Measurements from ENCODE around the gene SND1.

The SND1 gene

DNA sequence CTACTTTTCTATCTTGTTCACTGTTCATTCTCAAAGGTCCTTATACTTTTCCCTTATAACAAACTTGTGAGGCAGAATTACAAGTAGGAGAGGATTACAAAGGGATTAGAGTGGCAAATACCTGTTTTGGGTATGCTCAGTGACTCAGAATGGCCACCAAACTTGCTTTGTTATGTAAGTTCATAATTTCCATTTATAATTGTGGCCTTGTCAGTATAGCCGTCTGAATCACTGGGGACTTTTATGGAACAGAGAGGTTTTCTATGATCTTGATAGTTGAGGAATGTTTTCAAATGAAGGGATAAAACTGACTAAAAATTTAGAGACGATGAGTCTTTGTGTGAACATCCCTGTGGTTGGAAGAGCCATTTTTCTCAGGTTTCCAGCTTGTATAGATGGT lies 116.2 kb downstream of the SND1 start:
- no peak for DNase-seq (ENCODE audit: low spot score)

DNA sequence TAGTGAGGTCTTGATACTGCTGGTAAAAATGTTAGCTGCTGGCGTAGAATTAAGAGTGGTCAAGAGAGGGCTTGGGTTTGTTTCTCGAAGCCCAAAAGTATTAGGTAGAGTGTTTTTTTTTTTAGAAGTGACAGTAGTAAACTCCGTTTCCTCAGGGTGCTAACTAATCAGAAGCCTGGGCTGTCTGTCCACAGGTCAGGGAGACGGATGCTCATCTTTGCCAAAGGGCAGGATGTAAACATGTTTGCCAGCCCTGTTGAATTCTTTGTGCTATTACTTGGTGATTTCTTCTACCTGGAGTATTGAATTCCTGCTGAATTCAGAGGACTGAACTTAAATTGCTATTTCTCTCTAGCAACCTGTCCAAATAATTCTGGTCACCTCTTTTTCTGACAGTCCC lies 117.1 kb downstream of the SND1 start:
- no peak for DNase-seq (ENCODE audit: low spot score)

DNA sequence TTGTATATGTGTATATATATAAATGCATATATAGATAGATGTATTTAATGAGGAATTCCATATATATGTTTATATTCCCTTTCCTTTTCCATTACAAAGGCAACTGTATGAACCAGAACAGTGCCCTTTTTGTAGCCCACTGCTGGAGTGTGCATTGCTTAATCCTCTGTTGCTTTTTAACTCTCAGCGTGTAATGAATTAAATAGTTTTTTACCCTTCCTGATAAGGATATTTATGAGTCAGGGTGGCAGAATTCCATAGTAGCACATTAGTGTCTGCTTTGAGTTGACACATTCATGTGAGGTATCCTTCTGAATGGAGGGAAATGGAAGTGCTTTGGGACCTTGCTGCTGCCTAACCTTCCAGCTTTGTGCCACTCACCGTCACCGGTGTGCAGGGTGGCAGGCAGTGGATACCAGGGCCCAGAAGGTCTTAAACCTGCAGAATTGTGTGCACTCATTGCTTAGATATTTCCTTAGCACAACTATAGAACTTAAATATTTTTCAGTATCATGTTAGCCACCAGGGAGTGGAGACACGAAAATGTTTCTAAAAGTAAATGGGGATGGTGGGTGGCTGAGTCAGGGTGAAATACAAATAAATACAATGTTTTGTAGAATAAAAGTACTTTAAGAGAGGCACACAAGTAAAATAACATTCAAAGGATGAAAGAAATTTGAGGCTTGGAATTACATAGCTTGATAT lies 117.9 kb downstream of the SND1 start:
- DNase-seq (ENCODE audit: low spot score): no peak

DNA sequence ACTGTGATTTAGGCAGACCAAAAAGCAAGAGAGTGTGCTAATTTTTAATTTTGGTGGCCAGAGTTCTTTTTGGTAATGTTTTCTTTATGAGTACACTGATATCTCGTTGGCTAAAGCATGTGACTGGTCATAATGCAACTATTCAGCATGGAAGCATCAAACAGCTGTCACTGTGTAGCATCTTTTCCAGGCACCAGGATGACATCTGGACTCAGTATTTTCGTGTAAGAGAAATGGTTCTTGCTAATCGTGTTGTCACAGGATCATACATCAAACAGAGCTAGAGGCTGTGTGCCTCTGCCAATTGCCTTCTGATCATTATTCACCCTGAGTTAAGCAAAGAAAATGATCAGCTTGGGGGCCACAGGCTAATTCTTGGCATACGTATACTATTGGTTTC lies 118.9 kb downstream of the SND1 start:
- DNase-seq (ENCODE audit: low spot score): no peak

DNA sequence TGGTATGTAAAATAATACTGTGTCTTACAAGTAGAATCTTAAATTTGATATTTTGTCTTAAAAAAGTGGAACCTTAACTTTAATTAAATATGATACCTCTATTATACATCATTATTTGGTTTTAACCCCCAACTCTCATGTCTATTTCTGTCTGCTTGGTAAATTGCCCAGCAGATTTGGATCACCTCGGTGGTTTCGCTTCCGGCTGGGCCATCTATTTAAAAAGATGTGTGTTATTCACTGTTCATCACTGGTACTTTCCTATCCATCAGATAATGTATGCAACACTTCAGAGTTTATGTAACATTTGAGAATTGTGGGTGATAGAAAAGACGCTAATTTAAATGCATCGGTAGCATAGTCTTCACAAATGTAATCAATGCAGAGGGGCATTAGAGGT lies 119.7 kb downstream of the SND1 start:
- no peak for DNase-seq (ENCODE audit: low spot score)

DNA sequence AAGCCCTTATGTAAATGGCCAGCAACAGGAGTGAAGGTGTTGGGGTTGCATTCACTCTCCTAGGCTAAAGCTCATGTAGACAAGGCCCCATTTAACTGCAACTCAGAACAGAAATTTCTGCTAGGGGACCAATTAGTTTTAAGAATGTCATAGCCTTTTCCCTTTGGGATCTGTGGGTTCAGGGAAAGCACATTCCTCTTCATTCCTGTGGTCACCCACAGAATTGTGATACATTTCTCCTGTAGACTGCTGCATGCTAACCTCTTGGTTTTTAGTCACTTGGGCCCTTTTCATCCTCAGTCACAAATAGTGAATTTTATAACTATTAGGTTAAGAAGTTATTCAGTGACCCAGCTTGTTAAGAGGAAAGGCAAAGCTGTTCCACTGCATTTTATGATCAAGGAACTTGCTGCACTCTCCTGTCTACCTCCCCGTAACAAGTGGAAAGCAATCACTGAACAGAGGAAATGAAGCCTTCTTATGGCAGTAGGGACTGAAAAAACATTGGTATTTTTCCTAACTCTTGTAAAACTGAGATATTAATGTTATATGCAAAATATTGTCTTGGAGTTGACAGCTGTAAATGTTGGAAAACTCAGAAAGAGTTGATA lies 124.9 kb downstream of the SND1 start:
- no peak for DNase-seq (ENCODE audit: low spot score)

DNA sequence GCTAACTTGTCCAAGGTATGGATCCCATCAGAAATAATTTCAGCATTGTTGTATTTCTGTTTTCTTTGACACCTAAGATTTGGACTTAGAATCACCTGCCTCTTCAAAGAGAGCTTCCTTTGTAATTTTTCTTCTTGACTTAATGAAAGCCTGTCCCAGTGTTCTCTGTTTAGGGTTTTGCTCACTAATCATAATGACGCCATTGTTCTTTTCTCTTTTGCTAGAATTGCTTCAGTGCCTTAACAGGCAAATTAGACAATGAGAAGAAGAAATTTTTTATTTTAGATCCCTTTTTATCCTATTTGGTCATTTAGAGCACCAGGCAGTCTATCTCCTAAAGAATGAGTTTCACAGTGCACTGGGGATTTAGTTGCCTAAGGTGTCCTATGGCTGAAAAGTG lies 128.5 kb downstream of the SND1 start:
- no peak for DNase-seq (ENCODE audit: low spot score)

DNA sequence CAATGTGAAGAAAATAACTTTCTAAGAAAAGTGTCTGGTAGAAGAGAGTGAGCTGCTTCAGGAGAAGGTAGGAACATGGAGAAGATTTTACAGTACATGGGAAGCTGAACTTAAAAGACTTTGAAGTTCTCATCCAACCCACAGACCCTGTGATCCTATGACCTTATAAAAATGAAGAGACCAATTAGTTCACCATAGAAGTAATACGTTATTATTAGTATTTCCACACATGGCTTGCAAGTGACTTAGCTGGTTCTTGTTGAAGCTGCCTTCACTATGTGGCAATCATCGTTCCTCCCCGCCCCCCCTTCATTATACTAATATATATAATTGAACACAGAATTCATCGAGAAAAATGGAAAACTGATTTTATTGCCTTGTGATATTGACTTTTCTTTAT lies 129.1 kb downstream of the SND1 start:
- no peak for DNase-seq (ENCODE audit: low spot score)

DNA sequence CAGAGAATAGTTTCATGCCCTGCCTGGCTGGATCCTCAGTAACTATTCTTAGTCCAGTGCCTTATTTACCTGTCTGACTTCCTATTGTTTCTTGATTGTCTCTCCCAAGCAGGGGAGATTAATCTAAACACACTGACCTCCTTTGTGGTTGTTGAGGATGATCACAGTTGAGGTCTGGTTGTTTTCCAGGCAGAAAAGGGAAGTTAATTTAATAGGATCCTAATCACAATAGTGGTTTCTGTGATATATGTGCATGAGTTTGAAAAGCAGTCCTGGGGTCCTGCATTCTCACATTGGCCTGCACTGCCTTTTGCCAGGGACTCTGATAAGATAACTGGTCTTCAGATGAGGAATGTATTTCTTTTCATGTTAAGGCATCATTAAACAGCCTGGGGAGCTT lies 130.1 kb downstream of the SND1 start:
- no peak for DNase-seq (ENCODE audit: low spot score)

DNA sequence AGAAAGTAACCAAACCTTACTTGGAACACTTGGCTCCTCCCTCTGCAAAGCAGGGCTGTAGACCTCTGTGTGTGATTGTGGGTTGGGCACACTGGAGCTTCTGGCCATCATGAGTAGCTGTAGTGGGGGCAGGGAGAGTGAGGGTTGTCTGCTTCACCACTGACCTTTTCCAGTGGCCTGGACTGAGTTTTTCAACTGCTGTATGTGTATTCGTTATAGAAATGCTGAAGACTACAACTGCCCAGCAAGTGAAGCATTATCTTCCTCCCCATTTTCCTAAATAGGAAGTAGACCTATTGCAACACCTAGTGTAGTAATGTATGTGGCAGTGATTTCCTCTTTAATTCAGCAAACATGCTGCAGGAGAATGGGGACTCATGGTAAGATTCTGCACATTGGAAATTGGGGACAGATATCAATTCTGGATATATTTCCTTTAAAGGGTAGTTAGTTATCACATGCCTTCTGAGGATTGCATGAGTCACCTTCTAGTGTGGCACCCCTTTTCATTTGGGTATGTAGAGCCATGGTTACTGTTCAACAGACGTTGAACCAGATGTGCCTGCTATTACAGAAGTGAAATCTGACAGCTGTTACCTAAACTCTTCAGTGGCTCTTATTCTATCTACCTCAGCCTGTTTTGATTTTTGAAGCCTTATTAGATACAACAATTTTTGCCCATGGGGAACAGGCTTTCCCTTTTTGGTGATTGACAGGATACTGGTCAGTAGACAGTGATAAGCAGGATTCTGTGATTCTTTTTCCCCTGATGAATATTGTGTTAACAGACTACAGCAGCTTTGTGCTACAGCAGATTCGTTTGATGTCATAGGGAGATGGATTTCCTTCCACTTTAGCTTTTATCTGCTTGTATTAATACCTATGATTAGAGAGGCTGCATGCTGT lies 130.9 kb downstream of the SND1 start:
- DNase-seq (ENCODE audit: low spot score): no peak

DNA sequence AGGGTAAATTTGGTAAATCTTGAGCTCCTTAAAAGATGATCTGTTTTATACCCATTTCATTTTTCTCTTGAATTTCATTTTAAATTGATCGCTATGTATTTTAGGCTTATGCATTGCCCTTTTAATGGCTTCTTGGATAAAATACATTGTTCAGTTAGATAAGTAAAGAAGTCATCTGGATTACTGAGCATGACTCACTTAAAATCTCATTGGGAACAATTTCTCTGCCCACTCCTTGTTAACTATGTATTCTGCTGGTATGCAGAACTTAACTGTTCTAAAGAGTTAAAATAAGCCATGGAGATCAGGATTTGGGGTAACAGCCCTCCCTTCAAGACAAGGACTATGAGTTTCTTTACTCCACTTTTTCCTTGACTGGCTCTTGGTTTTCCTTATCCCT lies 134.2 kb downstream of the SND1 start:
- no peak for DNase-seq (ENCODE audit: low spot score)

DNA sequence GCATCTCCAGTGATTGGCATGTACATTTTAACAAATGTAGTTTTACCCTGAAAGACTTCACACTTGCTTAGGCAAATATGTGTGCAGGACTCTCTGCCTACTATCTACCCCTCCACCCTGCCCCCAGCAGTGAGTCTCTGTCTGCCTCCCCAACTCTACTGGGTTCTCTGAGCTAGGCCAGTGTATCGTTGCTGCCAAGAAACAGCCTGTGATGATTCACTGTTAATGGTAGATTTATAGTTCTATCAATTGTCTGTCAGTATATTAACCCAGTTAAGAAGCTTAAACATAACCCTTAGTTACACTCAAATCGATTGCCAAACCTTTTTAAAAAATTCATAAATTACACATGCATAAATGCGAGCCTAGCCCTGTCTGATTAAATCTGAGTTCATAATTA lies 137.0 kb downstream of the SND1 start:
- DNase-seq (ENCODE audit: low spot score): no peak

DNA sequence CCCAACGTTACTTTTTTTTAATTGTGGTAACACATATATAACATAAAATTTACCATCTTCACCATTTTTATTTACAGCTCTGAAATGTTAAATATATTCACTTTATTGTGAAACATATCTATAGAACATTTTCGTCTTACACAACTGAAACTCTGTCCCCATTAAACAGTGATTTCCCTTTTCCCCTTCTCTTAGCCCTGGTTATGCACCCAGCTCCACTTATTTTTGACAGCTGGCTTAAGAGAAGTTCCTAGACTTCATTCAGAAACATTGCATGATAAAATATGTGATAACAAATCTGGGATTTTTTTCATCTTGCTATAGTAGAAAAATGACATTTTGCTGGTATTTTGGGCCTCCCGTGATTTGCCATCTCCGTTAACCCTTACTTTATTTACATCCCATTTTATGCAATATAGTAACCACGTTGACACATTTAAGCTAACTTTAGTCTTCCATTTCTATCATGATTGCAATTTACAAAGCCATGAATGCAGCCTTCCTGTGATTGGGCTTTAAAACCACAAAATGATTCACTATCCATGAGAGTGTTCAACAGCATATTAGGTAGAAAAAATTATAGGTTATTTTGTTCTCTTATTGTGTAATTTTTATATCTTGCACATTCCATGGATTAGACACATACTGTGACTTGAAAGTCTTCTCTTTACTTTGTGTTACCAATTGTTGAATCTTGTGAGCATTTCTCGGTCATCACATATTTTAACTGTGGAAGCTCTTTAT lies 139.6 kb downstream of the SND1 start:
- DNase-seq (ENCODE audit: low spot score): no peak

DNA sequence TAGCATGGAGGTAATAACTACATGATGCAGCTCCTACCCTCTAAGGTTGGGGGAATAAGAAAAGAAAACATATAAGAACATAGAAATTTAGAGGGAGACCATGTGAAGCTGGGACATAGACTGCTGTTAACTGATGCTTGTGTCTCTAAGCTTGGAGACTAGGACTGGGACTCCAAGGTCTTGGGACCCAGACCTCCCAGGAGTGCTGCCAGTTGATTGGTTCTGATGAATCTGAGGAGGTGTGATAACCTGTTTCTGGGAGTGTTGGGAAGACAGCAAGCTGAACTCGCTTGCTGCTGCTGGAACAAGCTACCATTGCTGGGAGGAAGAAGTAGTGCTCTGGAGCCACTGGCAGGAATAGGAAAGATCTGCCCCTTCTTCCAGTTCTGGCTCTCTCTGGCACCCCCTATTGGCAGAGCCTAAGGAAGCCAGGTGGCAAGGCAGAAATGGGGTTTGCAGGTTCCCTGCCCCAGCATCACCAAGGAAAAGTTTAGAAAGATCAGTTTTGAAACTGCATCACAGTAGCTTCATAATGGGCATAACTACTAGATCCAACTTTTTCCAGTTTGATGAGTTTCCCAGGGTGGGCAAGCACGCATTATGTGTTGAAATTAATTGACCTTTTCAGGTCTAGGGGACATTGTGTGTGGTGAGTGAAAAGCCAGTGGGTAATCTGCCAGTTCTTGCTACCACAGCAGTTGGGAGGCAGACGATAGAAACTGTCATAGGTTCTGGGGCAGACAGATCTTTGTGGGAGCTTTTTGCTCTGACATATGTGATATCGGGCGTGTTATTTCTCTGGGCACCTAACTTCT lies 140.7 kb downstream of the SND1 start:
- peak; percentile 30 for DNase-seq (ENCODE audit: low spot score)

DNA sequence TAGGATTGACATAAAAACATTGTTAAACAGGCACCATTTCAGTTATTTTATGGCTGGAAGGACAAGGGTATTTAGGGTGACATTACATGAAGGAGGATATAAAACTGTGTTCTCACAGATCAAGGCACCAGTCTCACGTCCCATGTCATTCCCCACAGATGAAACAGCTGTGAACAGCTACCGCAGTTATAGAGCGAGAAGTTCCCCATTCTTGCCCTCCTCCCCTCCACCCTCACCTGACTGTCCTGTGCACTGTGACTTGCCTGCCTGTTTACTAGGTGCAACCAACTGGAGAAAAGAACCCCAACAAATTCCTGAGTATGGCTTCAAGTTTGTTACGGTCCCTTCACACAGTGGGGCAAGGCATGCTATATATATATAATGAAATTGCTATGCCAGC lies 141.6 kb downstream of the SND1 start:
- no peak for DNase-seq (ENCODE audit: low spot score)

DNA sequence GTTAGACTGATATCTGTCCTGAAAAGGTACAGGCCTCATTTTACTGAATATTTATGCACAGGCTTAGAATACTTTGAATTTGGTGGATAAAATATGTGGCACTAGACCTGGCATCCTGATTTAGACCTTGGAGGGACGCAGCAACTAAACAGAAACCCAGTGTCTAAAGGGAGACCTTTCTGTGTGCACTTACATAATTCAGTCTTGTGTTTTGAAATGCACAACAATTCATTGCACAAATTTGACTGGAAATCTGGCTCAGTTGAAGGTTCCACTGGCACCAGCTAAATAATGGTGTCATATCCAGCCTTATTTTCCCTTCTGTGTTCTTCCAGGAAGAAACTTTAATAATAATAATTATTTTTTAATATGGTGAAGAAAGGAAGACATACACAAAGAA lies 142.1 kb downstream of the SND1 start:
- DNase-seq (ENCODE audit: low spot score): no peak

DNA sequence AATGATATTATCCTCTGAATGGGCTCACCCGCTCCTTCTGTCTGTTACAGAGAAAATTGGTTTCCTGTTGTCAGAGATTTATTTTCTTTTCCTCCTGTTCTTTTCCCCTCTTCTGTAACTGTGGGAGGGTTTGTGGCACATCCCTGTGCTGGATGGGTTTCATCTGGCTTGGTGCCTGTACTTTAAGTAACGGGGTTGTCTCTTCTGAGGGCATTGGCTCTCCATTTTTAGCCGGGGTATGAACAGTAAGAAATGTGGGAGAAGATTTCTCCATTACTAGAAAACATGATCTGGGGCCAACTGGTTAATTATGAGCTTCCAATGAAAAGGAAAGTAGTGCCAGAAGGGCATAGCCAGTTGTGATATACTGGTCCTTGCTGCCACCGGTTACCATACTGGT lies 142.6 kb downstream of the SND1 start:
- DNase-seq (ENCODE audit: low spot score): no peak

DNA sequence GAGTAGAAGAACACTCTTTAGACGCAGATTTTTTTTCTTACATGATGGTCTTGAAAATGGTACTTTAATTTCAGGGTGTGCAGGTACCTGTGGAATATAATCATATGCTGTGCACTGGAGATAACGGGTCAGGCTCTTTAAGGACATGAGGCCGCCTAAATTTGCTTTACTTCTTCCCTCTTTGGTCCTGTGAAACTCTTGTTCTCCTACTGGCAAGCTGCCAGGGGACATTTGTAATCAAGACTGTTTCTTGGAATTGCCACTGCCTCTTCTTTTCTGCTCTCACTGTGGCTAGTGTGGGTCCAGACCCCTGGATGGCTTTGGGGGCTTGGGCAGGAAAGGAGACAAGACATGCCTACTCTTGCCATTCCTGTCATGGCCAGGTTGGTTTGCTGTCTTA lies 146.0 kb downstream of the SND1 start:
- no peak for DNase-seq (ENCODE audit: low spot score)

DNA sequence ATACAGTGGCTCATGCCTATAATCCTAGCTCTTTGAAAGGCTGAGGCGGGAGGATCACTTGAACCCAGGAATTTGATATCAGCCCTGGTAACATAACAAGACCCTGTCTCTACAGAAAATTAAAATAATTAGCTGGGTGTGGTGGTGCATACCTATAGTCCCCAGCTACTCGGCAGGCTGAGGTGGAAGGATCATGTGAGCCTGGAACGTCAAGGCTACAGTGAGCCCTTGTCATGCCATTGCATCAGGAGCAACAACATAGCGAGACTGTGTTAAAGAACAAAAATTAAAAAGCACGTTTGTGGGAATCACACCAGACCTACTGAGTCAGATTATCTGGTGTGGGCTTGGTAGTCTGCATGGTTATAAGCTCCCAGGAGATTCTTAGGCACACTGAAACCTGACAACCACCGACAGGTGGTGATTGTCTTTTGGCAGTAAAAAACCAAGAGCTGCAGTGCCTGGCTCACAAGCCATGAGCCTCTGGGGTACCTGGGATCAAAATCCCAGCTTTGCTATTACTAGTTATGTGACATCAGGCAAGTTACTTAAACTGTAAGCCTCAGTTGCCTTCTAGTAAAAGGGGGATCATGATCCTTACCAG lies 146.9 kb downstream of the SND1 start:
- no peak for DNase-seq (ENCODE audit: low spot score)

DNA sequence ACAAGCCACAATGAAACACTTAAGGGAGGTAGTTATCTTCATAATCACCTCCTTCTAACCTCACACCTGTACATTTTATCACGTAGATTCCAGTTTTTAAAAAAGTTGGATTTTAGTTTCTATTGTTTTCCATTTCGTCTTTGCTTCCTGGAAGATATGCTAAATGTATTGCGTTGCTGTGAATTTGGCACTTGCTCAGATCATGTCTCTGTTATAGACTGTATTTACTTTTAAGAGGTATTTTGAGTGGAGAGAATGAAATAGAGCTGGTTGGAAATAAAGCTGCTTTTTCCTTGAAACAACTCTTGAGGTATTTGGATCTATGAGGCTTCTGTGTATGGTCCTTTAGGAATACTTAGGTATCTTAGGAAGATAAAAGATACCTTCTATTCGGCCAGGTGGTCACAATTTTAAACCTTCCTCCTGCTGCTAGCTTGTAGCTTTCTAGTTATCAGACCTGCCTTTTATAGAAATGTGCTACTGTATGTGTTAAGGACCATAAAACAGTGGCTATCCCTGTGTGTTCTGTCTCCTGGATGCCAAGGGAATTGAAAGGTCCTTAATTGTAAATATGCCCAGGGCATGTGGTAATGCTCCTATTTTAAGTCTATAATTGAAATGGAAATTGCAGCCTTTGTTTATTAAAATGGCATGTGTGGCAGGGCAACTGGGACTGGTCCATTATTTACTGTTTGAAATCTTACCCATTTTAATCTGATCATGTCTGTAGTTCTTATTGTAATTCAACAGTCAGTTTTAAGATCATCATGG lies 147.7 kb downstream of the SND1 start:
- DNase-seq (ENCODE audit: low spot score): no peak
